Fibroblast of lung (primary cell): Measurements from ENCODE around the gene NKAIN2.

Experiments
- EZH2 ChIP-seq: IDR thresholded peaks from 2 replicates; pipeline ENCODE4 v1.5.1; 2012; ENCODE audit warnings: low read length, control low read depth, mild to moderate bottlenecking; ENCODE audit errors: missing control alignments
- TF ChIP-seq, protein P1 (sequence below), 2 donors: IDR thresholded peaks in 1 of 2; conservative IDR thresholded peaks in 1 of 2; 1 replicate in 1 of 2; 2 replicates in 1 of 2; pipeline ENCODE4 v1.5.1; 2011 to 2012; ENCODE audit warnings: low read length in 2 of 2, control low read depth in 1 of 2, inconsistent platforms in 1 of 2, low read depth in 1 of 2, mild to moderate bottlenecking in 1 of 2

GRCh38 chr6:124748778-124749177 is 945.1 kb downstream of the NKAIN2 start:
- TF ChIP-seq, protein P1, sequence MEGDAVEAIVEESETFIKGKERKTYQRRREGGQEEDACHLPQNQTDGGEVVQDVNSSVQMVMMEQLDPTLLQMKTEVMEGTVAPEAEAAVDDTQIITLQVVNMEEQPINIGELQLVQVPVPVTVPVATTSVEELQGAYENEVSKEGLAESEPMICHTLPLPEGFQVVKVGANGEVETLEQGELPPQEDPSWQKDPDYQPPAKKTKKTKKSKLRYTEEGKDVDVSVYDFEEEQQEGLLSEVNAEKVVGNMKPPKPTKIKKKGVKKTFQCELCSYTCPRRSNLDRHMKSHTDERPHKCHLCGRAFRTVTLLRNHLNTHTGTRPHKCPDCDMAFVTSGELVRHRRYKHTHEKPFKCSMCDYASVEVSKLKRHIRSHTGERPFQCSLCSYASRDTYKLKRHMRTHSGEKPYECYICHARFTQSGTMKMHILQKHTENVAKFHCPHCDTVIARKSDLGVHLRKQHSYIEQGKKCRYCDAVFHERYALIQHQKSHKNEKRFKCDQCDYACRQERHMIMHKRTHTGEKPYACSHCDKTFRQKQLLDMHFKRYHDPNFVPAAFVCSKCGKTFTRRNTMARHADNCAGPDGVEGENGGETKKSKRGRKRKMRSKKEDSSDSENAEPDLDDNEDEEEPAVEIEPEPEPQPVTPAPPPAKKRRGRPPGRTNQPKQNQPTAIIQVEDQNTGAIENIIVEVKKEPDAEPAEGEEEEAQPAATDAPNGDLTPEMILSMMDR (conservative IDR thresholded peaks at IDR 0.05 in 1 of 2, IDR thresholded peaks at IDR 0.05 in 1 of 2; ENCODE audit: low read depth in 1 of 2, low read length in 2 of 2) = no peak
- no peak for TF ChIP-seq EZH2
